GM12891 (cell line): Measurements from ENCODE around the gene CCDC136.

Source experiments
- PAX5 ChIP-seq: IDR thresholded peaks from 2 replicates; pipeline ENCODE4 v1.6.1; 2011; ENCODE audit warnings: low read length, moderate library complexity, mild to moderate bottlenecking; ENCODE audit not compliant: insufficient read depth, severe bottlenecking
- POLR2A ChIP-seq: IDR thresholded peaks from 2 replicates; pipeline ENCODE4 v1.6.1; 2011; ENCODE audit warnings: low read depth, low read length, control low read depth
- POLR2AphosphoS5 ChIP-seq: IDR thresholded peaks from 2 replicates; pipeline ENCODE4 v1.6.1; 2011; ENCODE audit warnings: low read depth, low read length, control low read depth
- POU2F2 ChIP-seq: IDR thresholded peaks from 2 replicates; pipeline ENCODE4 v1.6.1; 2011; ENCODE audit warnings: low read depth, mild to moderate bottlenecking, control low read depth, low read length, moderate library complexity
- SPI1 ChIP-seq: IDR thresholded peaks from 2 replicates; pipeline ENCODE4 v1.6.1; 2011; ENCODE audit warnings: low read depth, low read length, control low read depth
- TAF1 ChIP-seq: IDR thresholded peaks from 2 replicates; pipeline ENCODE4 v1.6.1; 2011; ENCODE audit warnings: low read depth, low read length, control low read depth

DNA sequence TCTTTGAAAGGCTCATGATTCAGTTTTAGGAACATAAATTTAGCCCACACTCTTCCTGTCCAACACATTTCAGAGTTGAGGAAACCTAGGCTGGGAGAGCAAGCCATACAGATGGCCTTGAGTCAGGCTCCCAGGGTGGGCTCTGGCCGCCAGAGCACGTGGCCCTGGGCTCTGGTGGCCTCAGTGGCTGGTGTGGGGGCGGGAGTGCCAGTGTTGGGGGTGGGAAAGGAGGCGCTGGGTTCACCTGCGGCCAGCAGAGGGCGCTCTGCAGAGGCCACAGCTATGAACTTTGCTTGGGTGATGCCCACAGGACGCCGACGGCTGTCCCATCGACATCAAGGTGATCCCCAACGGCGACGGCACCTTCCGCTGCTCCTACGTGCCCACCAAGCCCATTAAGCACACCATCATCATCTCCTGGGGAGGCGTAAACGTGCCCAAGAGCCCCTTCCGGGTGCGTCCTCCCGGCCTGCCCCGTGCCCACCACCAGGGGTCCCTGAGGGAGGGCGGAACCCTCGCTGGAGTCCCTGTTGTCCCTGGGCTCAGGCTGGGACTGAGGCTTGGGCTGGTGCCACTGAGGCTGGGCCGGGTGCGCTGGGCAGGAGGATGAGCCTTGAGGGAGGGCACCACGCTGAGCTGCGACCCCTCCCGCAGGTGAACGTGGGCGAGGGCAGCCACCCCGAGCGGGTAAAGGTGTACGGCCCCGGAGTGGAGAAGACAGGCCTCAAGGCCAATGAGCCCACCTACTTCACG lies 50.3 kb downstream of the CCDC136 start:
- TF ChIP-seq POLR2A (no peak), POLR2AphosphoS5 (no peak), SPI1 (no peak), TAF1 (no peak), POU2F2 (no peak), PAX5 (no peak)
